HepG2 (cell line): ENCODE data around the gene CAND2. TPM values are rescaled to one million over a fixed set of nuclear protein-coding genes. Genes with fewer than 3 reads are reported as not detected.

ENCODE experiments used
- ATF3 ChIP-seq: sonication (generic); formaldehyde crosslinking; IDR thresholded peaks from 2 replicates; pipeline ENCODE4 v1.4.0; 2020; ENCODE audit warnings: missing genetic modification reagents
- CBX2 ChIP-seq, 2 experiments: fragments of 200-600 bp in 1 of 2; sonication (generic); formaldehyde crosslinking in 1 of 2; IDR thresholded peaks; 2 replicates each; pipeline versions ENCODE4 v1.7.0 to v1.8.1; 2018 to 2022; ENCODE audit warnings: low read depth in 2 of 2, low read length in 1 of 2, mild to moderate bottlenecking in 1 of 2, missing genetic modification reagents in 1 of 2
- DNMT1 ChIP-seq: sonication (generic); formaldehyde crosslinking; IDR thresholded peaks from 2 replicates; pipeline ENCODE4 v1.5.1; 2020; ENCODE audit warnings: mild to moderate bottlenecking, missing genetic modification reagents
- ELF1 ChIP-seq: sonication (generic); formaldehyde crosslinking; IDR thresholded peaks from 2 replicates; pipeline ENCODE4 v1.4.0; 2020; ENCODE audit warnings: missing genetic modification reagents
- GABPB1 ChIP-seq: IDR thresholded peaks from 2 replicates; pipeline ENCODE4 v1.6.1; 2016; ENCODE audit warnings: mild to moderate bottlenecking, missing genetic modification reagents, moderate library complexity, missing compliant biosample characterization
- KDM5B ChIP-seq: sonication (generic); formaldehyde crosslinking; IDR thresholded peaks from 2 replicates; pipeline ENCODE4 v1.4.0; 2020; ENCODE audit warnings: missing genetic modification reagents, mild to moderate bottlenecking, borderline replicate concordance
- MBD4 ChIP-seq: IDR thresholded peaks from 2 replicates; pipeline ENCODE4 v1.6.1; 2012; ENCODE audit warnings: low read length, inconsistent platforms, borderline replicate concordance
- MTA1 ChIP-seq: sonication (generic); formaldehyde crosslinking; IDR thresholded peaks from 2 replicates; pipeline ENCODE4 v1.4.0; 2020; ENCODE audit warnings: missing genetic modification reagents, mild to moderate bottlenecking, borderline replicate concordance
- NAIF1 ChIP-seq: sonication (generic); formaldehyde crosslinking; IDR thresholded peaks from 2 replicates; pipeline ENCODE4 v1.5.0; 2020; ENCODE audit warnings: mild to moderate bottlenecking, missing genetic modification reagents, borderline replicate concordance
- RBM39 ChIP-seq: fragments of 200-400 bp; formaldehyde crosslinking; IDR thresholded peaks from one replicate; pipeline ENCODE4 v1.6.1; 2018; ENCODE audit warnings: antibody characterized with exemption, mild to moderate bottlenecking, low read depth, low read length; ENCODE audit not compliant: poor library complexity, severe bottlenecking
- RFX5 ChIP-seq: IDR thresholded peaks from 2 replicates; pipeline ENCODE4 v1.6.1; 2011; ENCODE audit warnings: low read depth, low read length, improper control_type of control experiment
- RFXANK ChIP-seq: IDR thresholded peaks from 2 replicates; pipeline ENCODE4 v1.6.1; 2016
- SNAPC4 ChIP-seq: sonication (generic); formaldehyde crosslinking; IDR thresholded peaks from 2 replicates; pipeline ENCODE4 v1.4.0; 2020; ENCODE audit warnings: mild to moderate bottlenecking, missing genetic modification reagents
- TFAP4 ChIP-seq: sonication (generic); IDR thresholded peaks from 2 replicates; pipeline ENCODE4 v1.6.1; 2016; ENCODE audit warnings: low read depth, borderline replicate concordance
- ZNF10 ChIP-seq: sonication (generic); formaldehyde crosslinking; IDR thresholded peaks from 2 replicates; pipeline ENCODE4 v1.4.0; 2020; ENCODE audit warnings: mild to moderate bottlenecking, low read depth, missing genetic modification reagents, borderline replicate concordance
- ZNF460 ChIP-seq: sonication (generic); formaldehyde crosslinking; IDR thresholded peaks from 2 replicates; pipeline ENCODE4 v1.5.1; 2020; ENCODE audit warnings: missing genetic modification reagents, mild to moderate bottlenecking, borderline replicate concordance
- ZNF501 ChIP-seq: sonication (generic); formaldehyde crosslinking; IDR thresholded peaks from 2 replicates; pipeline ENCODE4 v1.5.1; 2020; ENCODE audit warnings: mild to moderate bottlenecking, moderate library complexity, missing genetic modification reagents
- ZNF550 ChIP-seq: sonication (generic); formaldehyde crosslinking; IDR thresholded peaks from 2 replicates; pipeline ENCODE4 v1.4.0; 2020; ENCODE audit warnings: mild to moderate bottlenecking, missing genetic modification reagents, borderline replicate concordance
- ZNF724P ChIP-seq: sonication (generic); formaldehyde crosslinking; IDR thresholded peaks from 2 replicates; pipeline ENCODE4 v1.8.0; 2022; ENCODE audit warnings: missing genetic modification reagents, borderline replicate concordance
- ZSCAN21 ChIP-seq: sonication (generic); formaldehyde crosslinking; IDR thresholded peaks from 2 replicates; pipeline ENCODE4 v1.8.0; 2022; ENCODE audit warnings: mild to moderate bottlenecking, missing genetic modification reagents, moderate library complexity, borderline replicate concordance
- polyA plus RNA-seq, 8 experiments: library from polyadenylated mRNA; depleted of rRNA in 3 of 8; stranded (reverse) in 7 of 8; unstranded in 1 of 8; fragments of >200 nt; fragmentation: Illumina TruSeq in 4 of 8; extraction: Trizol in 4 of 8; gene quantifications; 2 replicates each; pipeline versions ENCODE4 v1.2.1 to v1.2.3, GENCODE V29; 2011 to 2016; ENCODE audit warnings: low read depth in 4 of 8, missing spikeins in 1 of 8, mixed read lengths in 1 of 8; ENCODE audit not compliant: insufficient read depth in 1 of 8
- total RNA-seq, 5 experiments: library from RNA; depleted of rRNA; stranded (reverse); fragments of >200 nt; fragmentation: Illumina TruSeq; extraction: Trizol; gene quantifications; 2 replicates each; pipeline ENCODE4 v1.2.3, GENCODE V29; 2016; ENCODE audit warnings: low read depth in 1 of 5

The CAND2 gene
- total and polyA plus RNA-seq, 2 of the 13 experiments (the other 11 are each of a cell fraction or from before 2014, with no cell fraction given) = 0.01 TPM; not detected in 1

GRCh38 chr3:12810013-12810780 is 13.7 kb downstream of the CAND2 start (continued):
- no peak for TF ChIP-seq ZNF460 (CRISPR knock-in tag)
- TF ChIP-seq RBM39 = peak; percentile 35
- TF ChIP-seq KDM5B (CRISPR knock-in tag) = peak; percentile 12; the same call in 1 of the 2 replicates
- TF ChIP-seq MTA1 (CRISPR knock-in tag) = no peak; the same call in 1 of the 2 replicates
- TF ChIP-seq MBD4 = no peak
- peak; percentile 83 for TF ChIP-seq ZNF501 (CRISPR knock-in tag)
- 0 out of 2 replicates have a peak, but pooled peaks have one; percentile 24 for TF ChIP-seq NAIF1 (CRISPR knock-in tag)
- TF ChIP-seq ZNF550 = no peak
- TF ChIP-seq DNMT1 = 0 out of 2 replicates have a peak, but pooled peaks have one; percentile 51
- TF ChIP-seq ELF1 (CRISPR knock-in tag) = no peak
- TF ChIP-seq SNAPC4 (CRISPR knock-in tag) = no peak
- TF ChIP-seq RFX5 = no peak
- TF ChIP-seq CBX2 (IDR thresholded peaks at IDR 0.05; ENCODE audit: low read depth, low read length) = no peak
- TF ChIP-seq CBX2 (CRISPR knock-in tag; IDR thresholded peaks at IDR 0.05; ENCODE audit: low read depth) = no peak
- peak; percentile 65; the same call in 1 of the 2 replicates for TF ChIP-seq TFAP4
- TF ChIP-seq ATF3 (CRISPR knock-in tag) = no peak
- no peak for TF ChIP-seq ZNF724P (CRISPR knock-in tag)
- TF ChIP-seq RFXANK (CRISPR knock-in tag) = no peak
- TF ChIP-seq ZSCAN21 = peak; percentile 26; the same call in 1 of the 2 replicates
- TF ChIP-seq GABPB1 (CRISPR knock-in tag) = peak; percentile 70
- no peak for TF ChIP-seq ZNF10 (CRISPR knock-in tag)
